NT2/D1 (cell line): ENCODE data around the gene DMD.

Experiments used
- SUZ12 ChIP-seq: IDR thresholded peaks from 2 replicates; pipeline ENCODE4 v1.6.1; 2011; ENCODE audit not compliant: insufficient read length, insufficient read depth; ENCODE audit errors: extremely low read depth
- YY1 ChIP-seq: IDR thresholded peaks from 2 replicates; pipeline ENCODE4 v1.6.1; 2011; ENCODE audit not compliant: insufficient read length, insufficient read depth
- ZNF274 ChIP-seq: IDR thresholded peaks from 2 replicates; pipeline ENCODE4 v1.6.1; 2011; ENCODE audit warnings: mild to moderate bottlenecking, low read depth, low read length

- TF ChIP-seq ZNF274, result no peak
- no peak for TF ChIP-seq YY1
- no peak for TF ChIP-seq SUZ12
Measured at GRCh38 chrX:31702222-31702621, 1509.1 kb downstream of the DMD start.
